Astrocyte (in vitro differentiated cells and primary cell): Measurements from ENCODE around the gene KIAA1328.

Source experiments
- CTCF ChIP-seq: IDR thresholded peaks from 2 replicates; pipeline ENCODE4 v1.5.1; 2011; ENCODE audit warnings: low read depth, mild to moderate bottlenecking, inconsistent platforms, low read length, moderate library complexity; ENCODE audit not compliant: insufficient read depth
- EZH2 ChIP-seq: IDR thresholded peaks from 2 replicates; pipeline ENCODE4 v1.6.1; 2012; ENCODE audit warnings: mild to moderate bottlenecking, low read length, inconsistent platforms; ENCODE audit not compliant: insufficient read depth

GRCh38 chr18:36829362-36830157 lies 633 bp downstream of the KIAA1328 start:
- no peak for TF ChIP-seq CTCF
- no peak for TF ChIP-seq EZH2
